OCI-LY7 (cell line): ENCODE results near the gene TIMP3. TPM values are rescaled to one million over a fixed set of nuclear protein-coding genes. Genes with fewer than 3 reads are reported as not detected.

Source experiments
- BruUV-seq: library from RNA; stranded (reverse); fragments of 400-500 nt; replicated peaks from 2 replicates; lab custom pipeline; 2021; lab: Mats Ljungman, UMichigan
- CTCF ChIA-PET: fragments of 300-600 bp; sonication (Branson Sonifier 250); formaldehyde crosslinking; loops from one replicate; lab custom pipeline; 2022; ENCODE audit warnings: antibody characterized with exemption; ENCODE audit not compliant: unreplicated experiment; lab: Charles Lee
- POLR2A ChIA-PET: fragments of 300-600 bp; sonication (Branson Sonifier 250); formaldehyde crosslinking; loops from one replicate; lab custom pipeline; 2022; ENCODE audit warnings: antibody characterized with exemption; lab: Charles Lee
- DNase-seq: peaks from one replicate; pipeline ENCODE4 v3.0.0-alpha.2; 2015; ENCODE audit warnings: low spot score
- H2AFZ ChIP-seq: fragments of 200-600 bp; sonication (generic), shearing (Covaris generic); 2 replicates; pipeline ENCODE4 v1.6.1; 2014; ENCODE audit warnings: mild to moderate bottlenecking, antibody characterized with exemption, low read length, moderate library complexity
- H3K27ac ChIP-seq: fragments of 200-600 bp; sonication (generic); 2 replicates; pipeline ENCODE4 v1.5.1; 2014; ENCODE audit warnings: mixed run types, low read depth, mild to moderate bottlenecking, moderate library complexity, low read length, inconsistent platforms; ENCODE audit not compliant: poor library complexity, severe bottlenecking
- H3K36me3 ChIP-seq: fragments of 200-600 bp; sonication (generic); 2 replicates; pipeline ENCODE4 v1.6.1; 2014; ENCODE audit warnings: mild to moderate bottlenecking, antibody characterized with exemption, low read length, moderate library complexity, mixed read lengths; ENCODE audit not compliant: insufficient read depth
- H3K4me1 ChIP-seq: fragments of 200-600 bp; sonication (generic); 2 replicates; pipeline ENCODE4 v1.5.1; 2014; ENCODE audit warnings: mild to moderate bottlenecking, low read length; ENCODE audit not compliant: insufficient read depth, poor library complexity, severe bottlenecking
- H3K4me2 ChIP-seq: fragments of 200-600 bp; sonication (generic); 2 replicates; pipeline ENCODE4 v1.6.1; 2014; ENCODE audit warnings: mild to moderate bottlenecking, low read length
- H3K4me3 ChIP-seq: fragments of 200-600 bp; sonication (generic); 2 replicates; pipeline ENCODE4 v1.5.1; 2014; ENCODE audit warnings: mild to moderate bottlenecking, low read depth, low read length; ENCODE audit not compliant: poor library complexity, severe bottlenecking
- H3K79me2 ChIP-seq: fragments of 200-600 bp; sonication (generic); 2 replicates; pipeline ENCODE4 v1.6.1; 2016; ENCODE audit warnings: low read depth, mild to moderate bottlenecking, low read length, moderate library complexity, mixed read lengths; ENCODE audit not compliant: insufficient read depth
- H3K9me2 ChIP-seq: fragments of 200-600 bp; sonication (generic); 2 replicates; pipeline ENCODE4 v1.6.1; 2016; ENCODE audit warnings: mild to moderate bottlenecking, low read length, mixed read lengths; ENCODE audit not compliant: insufficient read depth
- H3K9me3 ChIP-seq: fragments of 200-600 bp; sonication (generic); 2 replicates; pipeline ENCODE4 v1.6.1; 2014; ENCODE audit warnings: mild to moderate bottlenecking, mixed run types, low read length, mixed read lengths
- H4K20me1 ChIP-seq: fragments of 200-600 bp; sonication (generic); 2 replicates; pipeline ENCODE4 v1.6.1; 2014; ENCODE audit warnings: mild to moderate bottlenecking, antibody characterized with exemption, low read length, moderate library complexity, mixed read lengths; ENCODE audit not compliant: insufficient read depth
- CTCF ChIP-seq: fragments of 200-600 bp; sonication (generic); conservative IDR thresholded peaks from 2 replicates; pipeline ENCODE4 v1.5.1; 2014; ENCODE audit warnings: mild to moderate bottlenecking, antibody characterized with exemption, low read length, moderate library complexity, mixed read lengths
- EZH2phosphoT487 ChIP-seq: fragments of 200-600 bp; sonication (generic); IDR thresholded peaks from 2 replicates; pipeline ENCODE4 v1.6.1; 2018; ENCODE audit warnings: low read depth, borderline replicate concordance, mild to moderate bottlenecking, mixed run types, antibody characterized with exemption, low read length, moderate library complexity, mixed read lengths
- intact Hi-C: fragments of 100-400 bp; cut with micrococcal nuclease; formaldehyde crosslinking; loops from one replicate; pipeline ENCODE4 v1.10.0; 2022; ENCODE audit not compliant: unreplicated experiment
- total RNA-seq, 2 experiments: library from RNA; depleted of rRNA in 1 of 2; stranded (reverse); fragments of >200 nt in 1 of 2; shearing (Covaris generic) in 1 of 2; gene quantifications; 2 replicates each; pipeline ENCODE4 v1.2.3, GENCODE V29; 2014 to 2022

TIMP3 gene
- total RNA-seq, 2 experiments from 2014 or later = not detected

DNA sequence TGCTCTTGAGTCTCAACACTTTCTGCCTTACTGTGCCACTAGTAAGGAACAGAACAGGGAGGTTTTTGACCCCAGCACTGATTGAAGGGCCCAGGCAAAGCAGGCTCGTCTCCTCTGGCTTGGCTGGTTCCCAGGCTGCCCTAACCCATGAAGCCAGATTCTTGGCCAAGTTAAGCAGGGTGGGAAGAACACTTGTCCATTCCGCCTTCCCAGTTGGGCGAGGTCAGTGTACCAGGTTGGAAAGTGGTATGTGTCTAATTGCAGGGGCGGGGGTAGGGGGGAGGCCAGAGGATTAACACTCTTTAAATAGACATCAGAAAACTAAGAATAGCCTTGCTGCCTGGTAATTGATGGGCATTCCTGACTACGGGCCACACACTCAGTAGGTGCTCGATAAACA, 14.4 kb downstream of the TIMP3 start:
- Histone ChIP-seq H3K9me3 (no peaks in the 10 kb centered on the region), H3K36me3 (no peaks in the 10 kb centered on the region), H4K20me1 (no peaks in the 10 kb centered on the region), H3K79me2 (no peaks in the 10 kb centered on the region), H3K27ac (no peak overlapping the region), H3K4me3 (no peak overlapping the region), H2AFZ (no peak overlapping the region), H3K4me2 (no peak overlapping the region), H3K9me2 (no peaks in the 10 kb centered on the region), H3K4me1 (no peaks in the 10 kb centered on the region)
- TF ChIP-seq EZH2phosphoT487 (no peak), CTCF (no peak)
- BruUV-seq = no TSS peak
- ChIA-PET POLR2A (no interaction called here), CTCF (no interaction called here)
- intact Hi-C loops = no loop called here
- DNase-seq = no peak

DNA sequence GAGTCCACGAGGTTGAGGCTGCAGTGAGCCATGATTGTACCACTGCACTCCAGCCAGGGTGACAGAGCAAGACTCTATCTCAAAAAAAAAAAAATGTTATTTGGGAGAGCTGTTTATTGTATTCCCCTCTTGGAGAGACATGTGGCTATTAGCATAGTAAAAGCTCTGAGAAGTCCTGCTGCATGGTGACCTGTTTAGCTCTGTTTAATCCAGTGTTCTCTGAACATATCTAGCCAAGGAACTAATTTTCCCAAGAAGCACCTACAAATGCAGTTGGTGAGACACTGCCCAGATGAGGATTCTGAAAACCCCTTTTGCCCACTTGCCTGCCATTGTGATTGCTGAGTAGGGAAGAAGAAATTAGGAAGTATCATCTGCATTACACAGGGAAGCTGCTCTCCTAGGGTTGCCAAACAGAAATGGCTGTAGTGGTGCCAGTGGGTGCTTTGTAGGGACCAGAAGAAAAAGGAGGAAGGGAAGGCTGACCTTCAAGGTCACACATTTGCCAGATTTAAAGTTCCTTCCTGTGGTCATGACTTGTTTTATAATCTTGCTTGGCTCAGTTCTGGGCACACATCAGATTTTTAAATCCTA, 15.7 kb downstream of the TIMP3 start:
- no TSS peak for BruUV-seq
- Histone ChIP-seq H3K4me2 (no peak overlapping the region), H3K27ac (no peak overlapping the region), H3K79me2 (no peaks in the 10 kb centered on the region), H4K20me1 (no peaks in the 10 kb centered on the region), H3K9me2 (no peaks in the 10 kb centered on the region), H3K36me3 (no peaks in the 10 kb centered on the region), H3K9me3 (no peaks in the 10 kb centered on the region), H3K4me1 (no peaks in the 10 kb centered on the region), H3K4me3 (no peak overlapping the region), H2AFZ (no peak overlapping the region)
- POLR2A ChIA-PET = no interaction called here
- intact Hi-C loops = no loop called here
- no peak for DNase-seq
- no peak for TF ChIP-seq CTCF
- no peak for TF ChIP-seq EZH2phosphoT487
- CTCF ChIA-PET = no interaction called here

- ChIA-PET POLR2A (no interaction called here), CTCF (no interaction called here)
- Histone ChIP-seq H3K9me2 (no peaks in the 10 kb centered on the region), H3K36me3 (no peaks in the 10 kb centered on the region), H3K27ac (no peak overlapping the region), H3K9me3 (no peaks in the 10 kb centered on the region), H4K20me1 (no peaks in the 10 kb centered on the region), H3K4me2 (no peak overlapping the region), H3K4me1 (no peaks in the 10 kb centered on the region), H3K4me3 (no peak overlapping the region), H3K79me2 (no peaks in the 10 kb centered on the region), H2AFZ (no peak overlapping the region)
- TF ChIP-seq CTCF = no peak
- TF ChIP-seq EZH2phosphoT487 = no peak
- BruUV-seq = no TSS peak
- intact Hi-C loops = no loop called here
- DNase-seq = no peak
Measured at GRCh38 chr22:32818446-32819115, 17.1 kb downstream of the TIMP3 start.
